T-helper 1 cell treated with Interleukin-12 subunit alpha and Interleukin-12 subunit beta and Interleukin-4 antibody, amounts not matched to agents 30 ng/mL and 1 ng/mL, for 36 hours (primary cell): ENCODE data around the gene PAF1. TPM values are rescaled to one million over a fixed set of nuclear protein-coding genes. Genes with fewer than 3 reads are reported as not detected.

Experiments used
- intact Hi-C: fragments of 100-400 bp; cut with micrococcal nuclease; formaldehyde crosslinking; loops from one replicate; pipeline ENCODE4 v1.15.1; 2024
- total RNA-seq: library from RNA; stranded (reverse); gene quantifications from 2 replicates; pipeline ENCODE4 v1.2.3, GENCODE V29; 2022

The PAF1 gene
- total RNA-seq, 1 donor from 2014 or later = 42.7 TPM

GRCh38 chr19:39360599-39360998, 30.3 kb downstream of the PAF1 start:
- intact Hi-C loops = no loop called here

- intact Hi-C loops = no loop called here
These were observed 31.9 kb downstream of the PAF1 start for GRCh38 chr19:39359026-39359425.

- intact Hi-C loops = no loop called here
These were observed 34.3 kb downstream of the PAF1 start for GRCh38 chr19:39356647-39357046.

- intact Hi-C loops = no loop called here
These were observed 34.8 kb downstream of the PAF1 start for GRCh38 chr19:39356073-39356472.

- intact Hi-C loops = no loop called here
These were observed 35.7 kb downstream of the PAF1 start for GRCh38 chr19:39355253-39355652.

GRCh38 chr19:39352381-39353255, 38.3 kb downstream of the PAF1 start:
- intact Hi-C loops = no loop called here

GRCh38 chr19:39351537-39352064, 39.3 kb downstream of the PAF1 start:
- intact Hi-C loops = loop anchor here (1.0 kb wide), 3 partner anchors 9 to 61 kb away; partner anchors contain the start of genes MED29, PAF1, PLEKHG2 and SAMD4B

GRCh38 chr19:39350156-39350555, 40.8 kb downstream of the PAF1 start:
- intact Hi-C loops = no loop called here

GRCh38 chr19:39349326-39349725, 41.6 kb downstream of the PAF1 start:
- intact Hi-C loops = loop anchor here (10.0 kb wide), 1 partner anchor 935 kb away; the partner anchor contains the start of gene AKT2

- intact Hi-C loops = loop anchor here (10.0 kb wide), 1 partner anchor 937 kb away; the partner anchor contains the start of gene AKT2
These were observed 43.4 kb downstream of the PAF1 start for GRCh38 chr19:39347332-39348164.

- intact Hi-C loops = loop anchor here (10.0 kb wide), 1 partner anchor 939 kb away; the partner anchor contains the start of gene AKT2
These were observed 45.0 kb downstream of the PAF1 start for GRCh38 chr19:39345956-39346355.

- intact Hi-C loops = loop anchor here (1.0 to 10.0 kb wide), 6 partner anchors 9 to 942 kb away; partner anchors contain the start of genes AKT2, DYRK1B, EIF3K and MAP4K1
These were observed 48.1 kb downstream of the PAF1 start for GRCh38 chr19:39342647-39343305.

- intact Hi-C loops = loop anchor here (1.0 to 10.0 kb wide), 12 partner anchors 9 to 943 kb away; partner anchors contain the start of genes AKT2, DYRK1B, EID2B and EIF3K
These were observed 48.9 kb downstream of the PAF1 start, which contains the start of gene SAMD4B for GRCh38 chr19:39341719-39342604. SAMD4B (plus strand) TSS chr19:39342421; CDS start chr19:39356894, 14,473 bp downstream.

- intact Hi-C loops = loop anchor here (1.0 to 10.0 kb wide), 9 partner anchors 66 to 944 kb away; partner anchors contain the start of genes AKT2, DYRK1B, EID2B and EIF3K
These were observed 49.7 kb downstream of the PAF1 start for GRCh38 chr19:39341129-39341718.

- intact Hi-C loops = loop anchor here (2.0 to 10.0 kb wide), 4 partner anchors 193 to 945 kb away; partner anchors contain the start of genes AKT2, DYRK1B, EID2B and EIF3K
These were observed 50.8 kb downstream of the PAF1 start for GRCh38 chr19:39340156-39340555.

- intact Hi-C loops = loop anchor here (2.0 to 10.0 kb wide), 5 partner anchors 193 to 945 kb away; partner anchors contain the start of genes AKT2, DYRK1B, EID2B and EIF3K
These were observed 51.2 kb downstream of the PAF1 start for GRCh38 chr19:39339674-39340073.

GRCh38 chr19:39336483-39336882, 54.4 kb downstream of the PAF1 start:
- intact Hi-C loops = loop anchor here (1.0 to 10.0 kb wide), 3 partner anchors 76 to 338 kb away; partner anchors contain the start of gene PLEKHG2
